Astrocyte of the spinal cord (primary cell): ENCODE results near the gene OPCML.

ENCODE experiments used
- DNase-seq: peaks from one replicate; pipeline ENCODE4 v3.0.0; 2011; ENCODE audit warnings: low read depth, low spot score
- H3K4me3 ChIP-seq: 2 replicates; pipeline ENCODE4 v1.5.1; 2011; ENCODE audit warnings: low read depth, mild to moderate bottlenecking, low read length, moderate library complexity
- CTCF ChIP-seq: IDR thresholded peaks from 2 replicates; pipeline ENCODE4 v1.5.1; 2012; ENCODE audit warnings: low read depth, mild to moderate bottlenecking, low read length, inconsistent platforms
- in situ Hi-C: cut with HindIII; loops from 2 replicates; pipeline ENCODE4 v1.10.0; 2017; ENCODE audit warnings: low sequenced_read_pairs

The OPCML gene

DNA sequence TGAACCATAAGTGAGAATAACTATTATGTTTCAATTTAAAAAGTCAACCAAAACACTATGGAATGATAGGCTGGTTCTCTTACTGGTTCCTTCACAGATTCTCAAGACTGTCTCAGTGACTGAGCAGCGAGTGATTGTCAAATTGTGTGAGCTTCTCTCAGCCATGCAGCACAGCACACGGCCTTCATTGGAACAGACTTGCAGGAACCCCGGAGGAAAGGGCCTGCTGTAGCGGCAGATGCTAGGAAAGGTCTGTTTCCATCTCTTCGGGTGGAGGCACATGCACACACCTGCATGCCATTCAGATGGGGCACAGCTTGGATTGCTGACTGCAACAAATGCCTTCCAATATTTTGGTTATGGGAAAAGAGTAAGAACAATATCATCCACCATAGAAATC is 741.8 kb downstream of the OPCML start:
- in situ Hi-C loops, result no loop called here
- TF ChIP-seq CTCF, result no peak
- DNase-seq, result no peak
- H3K4me3 ChIP-seq, result no peak overlapping the region

DNA sequence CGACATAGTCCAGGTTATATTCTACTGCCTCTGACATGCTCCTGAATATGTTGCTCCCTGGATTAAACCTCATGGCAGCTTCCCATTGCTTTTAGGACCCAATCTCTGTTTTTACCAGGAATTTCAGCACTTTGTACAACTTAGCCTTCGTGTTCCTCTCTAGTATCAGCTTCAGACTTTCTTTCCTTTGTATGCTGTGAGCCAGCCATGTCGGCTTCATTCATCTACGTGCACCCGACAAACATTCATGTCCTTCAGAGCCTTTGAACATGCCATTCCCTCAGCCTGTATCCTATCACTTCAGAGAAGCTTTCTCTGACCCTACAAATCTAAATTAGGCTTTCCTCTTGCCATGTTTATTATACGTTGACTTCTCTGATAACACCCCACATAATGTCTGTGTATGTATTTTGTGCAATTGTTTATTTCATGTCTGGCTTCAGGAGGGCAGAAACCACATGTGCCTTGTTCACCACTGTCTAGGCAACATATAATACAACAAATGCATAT is 743.4 kb downstream of the OPCML start:
- in situ Hi-C loops, result no loop called here

DNA sequence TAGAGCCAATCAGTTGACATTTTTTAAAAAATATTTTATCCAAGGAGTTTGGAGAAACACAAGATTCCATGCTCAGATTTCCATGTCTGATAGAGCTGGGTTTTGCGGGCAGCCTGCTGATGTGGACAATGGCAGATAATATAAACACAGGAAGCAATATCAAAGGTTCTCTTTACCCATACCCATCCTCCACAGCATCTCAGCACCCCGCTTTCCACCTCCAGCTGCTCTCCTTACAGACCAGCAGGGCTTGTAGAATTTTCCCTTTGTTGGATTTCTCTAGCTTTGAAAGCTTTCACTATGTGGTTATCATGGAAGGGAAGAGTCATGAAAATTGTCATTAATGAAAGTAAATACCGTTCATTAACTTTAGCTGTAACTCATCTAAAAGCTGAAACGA is 746.4 kb downstream of the OPCML start:
- in situ Hi-C loops, result no loop called here
- no peak for TF ChIP-seq CTCF
- H3K4me3 ChIP-seq, result no peak overlapping the region
- no peak for DNase-seq

More for the DNA sequence above, 743.4 kb downstream of the OPCML start:
- H3K4me3 ChIP-seq, result no peak overlapping the region
- TF ChIP-seq CTCF, result no peak
- DNase-seq, result no peak

DNA sequence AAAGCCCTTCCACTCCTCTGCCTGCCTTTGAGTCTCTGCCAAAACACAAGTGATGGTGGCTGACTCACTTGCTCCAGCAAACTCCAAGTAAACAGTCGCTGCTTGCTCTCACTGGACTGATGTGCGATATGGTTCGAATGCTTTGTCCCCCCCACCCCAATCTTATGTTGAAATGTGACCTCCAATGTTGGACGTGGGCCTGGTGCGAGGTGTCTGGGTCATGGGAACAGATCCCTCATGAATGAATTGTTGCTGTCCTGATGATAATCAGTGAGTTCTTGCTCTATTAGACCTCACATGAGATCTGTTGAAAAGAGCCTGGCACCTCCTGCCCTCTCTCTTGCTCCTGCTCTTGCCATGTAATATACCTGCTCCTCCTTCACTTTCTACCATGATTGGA is 747.9 kb downstream of the OPCML start:
- H3K4me3 ChIP-seq, result no peak overlapping the region
- in situ Hi-C loops, result no loop called here
- TF ChIP-seq CTCF, result no peak
- peak; percentile 41 for DNase-seq

- no peak for TF ChIP-seq CTCF
- no peak for DNase-seq
- no peak overlapping the region for H3K4me3 ChIP-seq
- in situ Hi-C loops, result no loop called here
Observed at GRCh38 chr11:132782102-132782501, 750.2 kb downstream of the OPCML start.

- DNase-seq, result no peak
- TF ChIP-seq CTCF, result no peak
- in situ Hi-C loops, result no loop called here
- no peak overlapping the region for H3K4me3 ChIP-seq
Observed at GRCh38 chr11:132780046-132780445, 752.3 kb downstream of the OPCML start.

- DNase-seq, result peak; percentile 19
- in situ Hi-C loops, result no loop called here
- TF ChIP-seq CTCF, result no peak
- no peak overlapping the region for H3K4me3 ChIP-seq
Observed at GRCh38 chr11:132779497-132779896, 752.8 kb downstream of the OPCML start.
